ENCODE measurements around the gene NPHP3. TPM values are rescaled to one million over a fixed set of nuclear protein-coding genes. Genes with fewer than 3 reads are reported as not detected.

The NPHP3 gene
- total RNA-seq, 1 donor from 2014 or later, result 19.8 TPM

- H3K4me3 ChIP-seq (ENCODE audit: low read depth, low read length), result no peak overlapping the region
- TF ChIP-seq CTCF (conservative IDR thresholded peaks at IDR 0.05; ENCODE audit: low read depth, low read length), result no peak
- no peak for DNase-seq (ENCODE audit: low read depth)
Measured at GRCh38 chr3:132690040-132690439, 32.2 kb downstream of the NPHP3 start.

DNA sequence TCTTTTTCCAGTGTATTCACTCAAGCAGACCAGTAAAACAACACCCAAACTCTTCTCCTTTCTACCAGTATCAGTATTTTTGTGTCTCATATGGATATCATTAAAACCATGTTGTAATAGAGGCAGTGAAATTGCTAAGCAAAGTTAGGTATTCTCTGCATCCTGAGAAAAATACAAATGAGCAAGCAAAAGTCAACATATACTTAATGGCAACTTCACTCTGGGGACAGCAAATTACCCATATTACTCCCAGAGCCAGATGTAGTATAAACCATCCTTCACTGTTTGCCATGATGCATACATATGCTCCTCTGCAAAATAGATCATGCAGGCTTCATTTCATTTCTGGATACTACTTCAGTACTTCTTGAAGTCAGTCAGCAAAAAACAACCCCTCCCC lies 40.0 kb downstream of the NPHP3 start:
- no peak for DNase-seq (ENCODE audit: low read depth)
- no peak overlapping the region for H3K4me3 ChIP-seq (ENCODE audit: low read depth, low read length)
- no peak for TF ChIP-seq CTCF (conservative IDR thresholded peaks at IDR 0.05; ENCODE audit: low read depth, low read length)

DNA sequence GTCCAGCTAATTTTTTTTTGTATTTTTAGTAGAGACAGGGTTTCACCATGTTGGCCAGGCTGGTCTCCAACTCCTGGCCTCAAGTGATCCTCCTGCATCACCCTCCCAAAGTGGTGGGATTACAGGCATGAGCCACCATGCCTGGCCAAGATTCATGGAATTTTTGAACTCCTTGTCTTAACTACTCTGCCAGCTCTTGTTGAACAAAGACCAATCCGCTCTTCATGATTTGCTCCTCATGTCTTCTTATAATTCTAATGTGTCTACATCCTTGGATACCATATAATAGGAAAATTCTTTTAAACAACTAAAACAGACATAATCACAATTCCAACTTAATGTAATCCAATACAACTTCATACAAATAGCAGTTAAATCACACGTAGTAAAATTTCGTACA lies 40.8 kb downstream of the NPHP3 start:
- no peak for TF ChIP-seq CTCF (conservative IDR thresholded peaks at IDR 0.05; ENCODE audit: low read depth, low read length)
- no peak for DNase-seq (ENCODE audit: low read depth)
- no peak overlapping the region for H3K4me3 ChIP-seq (ENCODE audit: low read depth, low read length)

DNA sequence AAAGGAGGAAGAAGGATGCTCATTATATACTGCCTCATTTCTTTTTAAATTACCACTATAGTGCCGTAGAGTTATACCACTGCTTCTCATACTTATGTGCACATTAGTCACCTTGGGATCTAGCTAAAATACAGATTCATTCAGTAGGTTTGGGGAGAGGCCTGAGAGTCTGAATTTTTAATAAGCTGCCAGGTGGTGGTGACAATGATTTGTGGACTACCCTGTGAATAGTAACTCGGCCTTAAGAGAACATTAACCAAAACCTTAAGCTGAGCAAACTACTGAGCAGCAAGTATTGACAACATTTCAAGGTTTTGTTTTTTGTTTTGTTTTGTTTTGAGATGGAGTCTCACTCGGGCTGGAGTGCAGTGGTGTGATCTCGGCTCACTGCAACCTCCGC lies 42.3 kb downstream of the NPHP3 start:
- no peak for TF ChIP-seq CTCF (conservative IDR thresholded peaks at IDR 0.05; ENCODE audit: low read depth, low read length)
- DNase-seq (ENCODE audit: low read depth), result no peak
- no peak overlapping the region for H3K4me3 ChIP-seq (ENCODE audit: low read depth, low read length)

DNA sequence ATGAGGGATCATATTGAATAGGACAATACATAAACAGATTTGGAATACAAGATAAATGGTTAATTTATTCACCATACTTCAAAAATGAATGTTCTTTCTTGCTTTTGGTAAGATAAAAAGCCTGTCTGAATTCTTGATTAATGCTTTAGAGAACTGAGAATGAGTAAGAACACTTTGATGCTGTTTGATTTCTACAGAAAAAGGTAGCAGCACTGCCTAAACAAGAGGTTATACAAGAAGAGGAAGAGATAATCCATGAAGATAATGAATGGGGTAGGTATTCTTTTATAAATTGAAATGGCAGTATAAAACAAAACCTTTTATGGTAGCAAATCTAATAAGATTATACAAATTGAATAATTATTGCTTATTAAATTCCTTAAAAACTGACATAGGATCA lies 46.8 kb downstream of the NPHP3 start:
- TF ChIP-seq CTCF (conservative IDR thresholded peaks at IDR 0.05; ENCODE audit: low read depth, low read length), result no peak
- no peak for DNase-seq (ENCODE audit: low read depth)
- H3K4me3 ChIP-seq (ENCODE audit: low read depth, low read length), result no peak overlapping the region

DNA sequence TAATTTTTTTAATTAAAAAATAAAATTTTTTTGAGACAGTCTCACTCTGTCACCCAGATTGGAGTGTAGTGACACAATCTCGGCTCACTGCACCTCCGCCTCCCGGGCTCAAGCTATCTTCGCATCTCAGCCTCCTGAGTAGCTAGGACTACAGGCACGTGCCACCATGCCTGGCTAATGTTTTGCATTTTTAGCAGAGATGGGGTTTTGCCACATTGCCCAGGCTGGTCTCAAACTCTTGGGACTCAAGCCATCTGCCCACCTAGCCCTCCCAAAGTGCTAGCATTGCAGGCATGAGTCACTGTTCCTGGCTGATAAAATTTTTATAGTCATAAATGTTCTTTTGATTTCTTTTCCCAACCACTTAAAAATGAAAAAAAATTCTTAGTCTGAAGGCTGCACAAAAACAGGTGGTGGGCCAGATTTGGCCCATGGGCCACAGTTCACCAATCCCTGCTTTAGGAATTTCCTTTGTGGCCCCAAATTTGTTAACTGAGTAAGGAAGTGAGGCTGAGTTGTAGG lies 52.9 kb downstream of the NPHP3 start:
- DNase-seq (ENCODE audit: low read depth), result no peak
- H3K4me3 ChIP-seq (ENCODE audit: low read depth, low read length), result no peak overlapping the region
- no peak for TF ChIP-seq CTCF (conservative IDR thresholded peaks at IDR 0.05; ENCODE audit: low read depth, low read length)

GRCh38 chr3:132665230-132665745 lies 56.9 kb downstream of the NPHP3 start:
- no peak overlapping the region for H3K4me3 ChIP-seq (ENCODE audit: low read depth, low read length)
- no peak for TF ChIP-seq CTCF (conservative IDR thresholded peaks at IDR 0.05; ENCODE audit: low read depth, low read length)
- DNase-seq (ENCODE audit: low read depth), result no peak

Measured in epithelial cell of proximal tubule (primary cell).